GM19238 (cell line): ENCODE results near the gene STARD3.
"Not testable (repeated sequence)": the region's sequence is repeated elsewhere in the genome, so short reads cannot be mapped to it uniquely, and the experiment has no call there.

Source experiments
- DNase-seq: peaks from one replicate; pipeline ENCODE4 v3.0.0; 2011; ENCODE audit warnings: low spot score; ENCODE audit not compliant: insufficient read length

The STARD3 gene

GRCh38 chr17:39709998-39710964 lies 73.3 kb downstream of the STARD3 start:
- no peak for DNase-seq

GRCh38 chr17:39711071-39711470 lies 74.1 kb downstream of the STARD3 start:
- DNase-seq: not testable (repeated sequence)

DNA sequence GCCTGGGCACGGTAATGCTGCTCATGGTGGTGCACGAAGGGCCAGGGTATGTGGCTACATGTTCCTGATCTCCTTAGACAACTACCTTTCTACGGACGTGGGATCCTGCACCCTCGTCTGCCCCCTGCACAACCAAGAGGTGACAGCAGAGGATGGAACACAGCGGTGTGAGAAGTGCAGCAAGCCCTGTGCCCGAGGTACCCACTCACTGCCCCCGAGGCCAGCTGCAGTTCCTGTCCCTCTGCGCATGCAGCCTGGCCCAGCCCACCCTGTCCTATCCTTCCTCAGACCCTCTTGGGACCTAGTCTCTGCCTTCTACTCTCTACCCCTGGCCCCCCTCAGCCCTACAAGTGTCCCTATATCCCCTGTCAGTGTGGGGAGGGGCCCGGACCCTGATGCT lies 74.9 kb downstream of the STARD3 start:
- DNase-seq: no peak
